GM23338 (cell line): ENCODE measurements around the gene ARHGAP10. TPM values are rescaled to one million over a fixed set of nuclear protein-coding genes. Genes with fewer than 3 reads are reported as not detected.

Source experiments
- ATAC-seq: fragments of 200-7000 bp; cut with Tn5 transposase; 3 replicates; pipeline ENCODE4 v1.9.1; 2020
- DNase-seq: peaks from one replicate; pipeline ENCODE4 v3.0.0-alpha.2; 2015; ENCODE audit warnings: low spot score
- H2AFZ ChIP-seq: fragments of 200-600 bp; sonication (generic); 2 replicates; pipeline ENCODE4 v1.8.0; 2016; ENCODE audit warnings: antibody characterized with exemption, mild to moderate bottlenecking, moderate library complexity
- H3F3A ChIP-seq: fragments of 200-600 bp; sonication (generic); replicated peaks from 2 replicates; pipeline ENCODE4 v1.8.0; 2017; ENCODE audit warnings: antibody characterized with exemption, mixed run types, low read depth
- H3K27ac ChIP-seq: fragments of 200-600 bp; sonication (generic); 2 replicates; pipeline ENCODE4 v1.6.1; 2016; ENCODE audit warnings: low read depth
- H3K27me3 ChIP-seq: fragments of 200-600 bp; sonication (generic); 2 replicates; pipeline ENCODE4 v1.8.0; 2016; ENCODE audit warnings: mild to moderate bottlenecking, mixed run types, moderate library complexity; ENCODE audit not compliant: insufficient read depth
- H3K36me3 ChIP-seq: fragments of 200-600 bp; sonication (generic); 2 replicates; pipeline ENCODE4 v1.8.0; 2016; ENCODE audit warnings: mild to moderate bottlenecking; ENCODE audit not compliant: insufficient read depth
- H3K4me1 ChIP-seq: fragments of 200-600 bp; sonication (generic); 2 replicates; pipeline ENCODE4 v1.8.0; 2016; ENCODE audit warnings: mild to moderate bottlenecking, moderate library complexity; ENCODE audit not compliant: insufficient read depth
- H3K4me2 ChIP-seq: fragments of 200-600 bp; sonication (generic); 2 replicates; pipeline ENCODE4 v1.7.1; 2017; ENCODE audit warnings: mixed run types
- H3K4me3 ChIP-seq: fragments of 200-600 bp; sonication (generic); 2 replicates; pipeline ENCODE4 v1.6.1; 2016; ENCODE audit warnings: mixed run types
- H3K79me2 ChIP-seq: fragments of 200-600 bp; sonication (generic); replicated peaks from 2 replicates; pipeline ENCODE4 v1.8.0; 2017; ENCODE audit warnings: mild to moderate bottlenecking; ENCODE audit not compliant: insufficient read depth
- H3K9me2 ChIP-seq: fragments of 200-600 bp; sonication (generic); 2 replicates; pipeline ENCODE4 v1.8.0; 2017; ENCODE audit not compliant: insufficient read depth
- H4K20me1 ChIP-seq: fragments of 200-600 bp; sonication (generic); replicated peaks from 2 replicates; pipeline ENCODE4 v1.8.0; 2017; ENCODE audit warnings: mild to moderate bottlenecking; ENCODE audit not compliant: insufficient read depth
- H3K27ac Mint-ChIP-seq: 2 replicates; pipeline ENCODE4 v1.8.0; 2020; ENCODE audit warnings: inconsistent platforms, mild to moderate bottlenecking, moderate library complexity, mixed read lengths
- H3K27me3 Mint-ChIP-seq: 3 replicates; pipeline ENCODE4 v1.8.0; 2022; ENCODE audit warnings: low read depth, mild to moderate bottlenecking, moderate library complexity, mixed read lengths, inconsistent platforms; ENCODE audit not compliant: insufficient read depth, poor library complexity
- H3K36me3 Mint-ChIP-seq: 3 replicates; pipeline ENCODE4 v1.8.0; 2021; ENCODE audit warnings: low read depth, mild to moderate bottlenecking, inconsistent platforms, moderate library complexity, mixed read lengths
- H3K4me1 Mint-ChIP-seq: 3 replicates; pipeline ENCODE4 v1.8.0; 2020; ENCODE audit warnings: mild to moderate bottlenecking, inconsistent platforms, mixed read lengths
- H3K4me3 Mint-ChIP-seq: 3 replicates; pipeline ENCODE4 v1.8.0; 2021; ENCODE audit warnings: moderate library complexity, mild to moderate bottlenecking, inconsistent platforms, mixed read lengths
- H3K9me3 Mint-ChIP-seq: 3 replicates; pipeline ENCODE4 v1.8.0; 2020; ENCODE audit warnings: moderate library complexity, mild to moderate bottlenecking, inconsistent platforms, mixed read lengths
- CREB1 ChIP-seq: fragments of 250-450 bp; sonication (Bioruptor Pico); IDR thresholded peaks from 2 replicates; pipeline ENCODE4 v1.5.0; 2020; ENCODE audit warnings: low read depth, mild to moderate bottlenecking, moderate library complexity
- EZH2 ChIP-seq: fragments of 200-600 bp; sonication (generic); IDR thresholded peaks from one replicate; pipeline ENCODE4 v1.8.0; 2017; ENCODE audit warnings: antibody characterized with exemption, mild to moderate bottlenecking, low read depth; ENCODE audit not compliant: unreplicated experiment
- EZH2phosphoT487 ChIP-seq: fragments of 200-600 bp; sonication (generic); IDR thresholded peaks from one replicate; pipeline ENCODE4 v1.8.1; 2018; ENCODE audit warnings: antibody characterized with exemption; ENCODE audit not compliant: unreplicated experiment
- JUNB ChIP-seq: IDR thresholded peaks from one replicate; pipeline ENCODE4 v1.6.1; 2016; ENCODE audit warnings: antibody characterized with exemption; ENCODE audit not compliant: unreplicated experiment
- NANOG ChIP-seq: IDR thresholded peaks from 2 replicates; pipeline ENCODE4 v1.6.1; 2016; ENCODE audit warnings: antibody characterized with exemption, borderline replicate concordance
- POLR2AphosphoS5 ChIP-seq: IDR thresholded peaks from 2 replicates; pipeline ENCODE4 v1.6.1; 2016; ENCODE audit warnings: antibody characterized with exemption, low read depth
- STAT1 ChIP-seq: IDR thresholded peaks from one replicate; pipeline ENCODE4 v1.6.1; 2016; ENCODE audit warnings: antibody characterized with exemption; ENCODE audit not compliant: unreplicated experiment
- ZNF114 ChIP-seq: fragments of 250-450 bp; sonication (Bioruptor Pico); IDR thresholded peaks from 2 replicates; pipeline ENCODE4 v1.5.0; 2020; ENCODE audit warnings: mild to moderate bottlenecking, moderate library complexity
- ZNF331 ChIP-seq: fragments of 250-450 bp; sonication (Bioruptor Pico); IDR thresholded peaks from 2 replicates; pipeline ENCODE4 v1.5.0; 2020; ENCODE audit warnings: low read depth, mild to moderate bottlenecking, moderate library complexity
- polyA plus RNA-seq: library from polyadenylated mRNA; unstranded; fragments of >200 nt; fragmentation: Nextera tagmentation; extraction: Ambion mirVana; gene quantifications from 2 replicates; pipeline ENCODE4 v1.2.1, GENCODE V29; 2016
- total RNA-seq: library from RNA; depleted of rRNA; stranded (reverse); fragments of >200 nt; shearing (Covaris generic); gene quantifications from 2 replicates; pipeline ENCODE4 v1.2.3, GENCODE V29; 2014
- TF ChIP-seq, protein P1 (sequence below): IDR thresholded peaks from one replicate; pipeline ENCODE4 v1.6.1; 2018; ENCODE audit warnings: antibody characterized with exemption; ENCODE audit not compliant: unreplicated experiment
- TF ChIP-seq, protein P2 (sequence below): IDR thresholded peaks from 2 replicates; pipeline ENCODE4 v1.6.1; 2016; ENCODE audit warnings: antibody characterized with exemption
- TF ChIP-seq, protein P3 (sequence below): fragments of 250-450 bp; sonication (Bioruptor Pico); IDR thresholded peaks from 2 replicates; pipeline ENCODE4 v1.5.0; 2020; ENCODE audit warnings: mild to moderate bottlenecking, moderate library complexity
- TF ChIP-seq, protein P4 (sequence below), 2 experiments: fragments of 200-600 bp in 1 of 2; sonication (generic) in 1 of 2; conservative IDR thresholded peaks; 2 replicates each; pipeline versions ENCODE4 v1.5.1 to v1.6.1; 2016 to 2017; ENCODE audit warnings: antibody characterized with exemption in 2 of 2, low read depth in 2 of 2, mild to moderate bottlenecking in 2 of 2, moderate library complexity in 1 of 2

The ARHGAP10 gene
- total and polyA plus RNA-seq, 2 experiments from 2014 or later = 5.1 to 6.3 TPM

DNA sequence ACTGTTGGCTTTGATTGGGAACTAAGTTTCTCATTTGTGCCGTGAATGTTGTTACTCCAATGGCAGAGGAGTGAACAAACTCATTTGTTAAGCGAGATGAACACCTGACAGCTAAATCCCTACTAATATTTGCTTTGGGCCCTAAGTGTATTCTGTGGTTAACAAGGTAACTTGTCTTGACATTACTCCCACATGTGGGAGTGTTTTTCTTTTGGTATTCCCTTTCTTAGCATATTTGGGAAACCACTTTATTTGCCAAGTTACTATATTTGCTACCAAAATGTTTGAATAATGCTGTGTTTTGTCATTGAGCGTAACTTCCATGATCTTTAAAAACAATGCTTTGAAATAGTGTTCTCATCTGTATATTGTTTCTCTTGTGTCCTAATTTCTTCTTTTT is 82.5 kb downstream of the ARHGAP10 start:
- H3K4me1 Mint-ChIP-seq = peaks cover 8% of the 10 kb centered on the region; the same call in 2 of the 3 replicates
- no peaks in the 10 kb centered on the region for H4K20me1 ChIP-seq
- H3K27me3 ChIP-seq = no peaks in the 10 kb centered on the region
- H3K9me2 ChIP-seq = no peaks in the 10 kb centered on the region
- H3K36me3 ChIP-seq = no peaks in the 10 kb centered on the region
- H3K4me1 ChIP-seq = no peaks in the 10 kb centered on the region
- H3K4me3 Mint-ChIP-seq = no peak overlapping the region
- no peaks in the 10 kb centered on the region for H3F3A ChIP-seq
- no peaks in the 10 kb centered on the region for H3K27me3 Mint-ChIP-seq
- no peak for DNase-seq
- H3K27ac ChIP-seq = no peak overlapping the region
- H3K27ac Mint-ChIP-seq = no peak overlapping the region
- no peak overlapping the region for H3K4me3 ChIP-seq
- no peak overlapping the region for H3K4me2 ChIP-seq
- no peak for ATAC-seq
- no peaks in the 10 kb centered on the region for H3K79me2 ChIP-seq
- H3K9me3 Mint-ChIP-seq = no peaks in the 10 kb centered on the region
- no peak overlapping the region for H2AFZ ChIP-seq
- H3K36me3 Mint-ChIP-seq = no peaks in the 10 kb centered on the region
- no peak for TF ChIP-seq ZNF114
- no peak for TF ChIP-seq EZH2phosphoT487
- no peak for TF ChIP-seq JUNB
- TF ChIP-seq, protein P1, sequence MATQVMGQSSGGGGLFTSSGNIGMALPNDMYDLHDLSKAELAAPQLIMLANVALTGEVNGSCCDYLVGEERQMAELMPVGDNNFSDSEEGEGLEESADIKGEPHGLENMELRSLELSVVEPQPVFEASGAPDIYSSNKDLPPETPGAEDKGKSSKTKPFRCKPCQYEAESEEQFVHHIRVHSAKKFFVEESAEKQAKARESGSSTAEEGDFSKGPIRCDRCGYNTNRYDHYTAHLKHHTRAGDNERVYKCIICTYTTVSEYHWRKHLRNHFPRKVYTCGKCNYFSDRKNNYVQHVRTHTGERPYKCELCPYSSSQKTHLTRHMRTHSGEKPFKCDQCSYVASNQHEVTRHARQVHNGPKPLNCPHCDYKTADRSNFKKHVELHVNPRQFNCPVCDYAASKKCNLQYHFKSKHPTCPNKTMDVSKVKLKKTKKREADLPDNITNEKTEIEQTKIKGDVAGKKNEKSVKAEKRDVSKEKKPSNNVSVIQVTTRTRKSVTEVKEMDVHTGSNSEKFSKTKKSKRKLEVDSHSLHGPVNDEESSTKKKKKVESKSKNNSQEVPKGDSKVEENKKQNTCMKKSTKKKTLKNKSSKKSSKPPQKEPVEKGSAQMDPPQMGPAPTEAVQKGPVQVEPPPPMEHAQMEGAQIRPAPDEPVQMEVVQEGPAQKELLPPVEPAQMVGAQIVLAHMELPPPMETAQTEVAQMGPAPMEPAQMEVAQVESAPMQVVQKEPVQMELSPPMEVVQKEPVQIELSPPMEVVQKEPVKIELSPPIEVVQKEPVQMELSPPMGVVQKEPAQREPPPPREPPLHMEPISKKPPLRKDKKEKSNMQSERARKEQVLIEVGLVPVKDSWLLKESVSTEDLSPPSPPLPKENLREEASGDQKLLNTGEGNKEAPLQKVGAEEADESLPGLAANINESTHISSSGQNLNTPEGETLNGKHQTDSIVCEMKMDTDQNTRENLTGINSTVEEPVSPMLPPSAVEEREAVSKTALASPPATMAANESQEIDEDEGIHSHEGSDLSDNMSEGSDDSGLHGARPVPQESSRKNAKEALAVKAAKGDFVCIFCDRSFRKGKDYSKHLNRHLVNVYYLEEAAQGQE = no peak
- no peak for TF ChIP-seq STAT1
- no peak for TF ChIP-seq ZNF331 (CRISPR knock-in tag)
- TF ChIP-seq CREB1 (CRISPR knock-in tag) = no peak
- TF ChIP-seq NANOG = no peak
- no peak for TF ChIP-seq POLR2AphosphoS5
- no peak for TF ChIP-seq EZH2
- TF ChIP-seq, protein P2, sequence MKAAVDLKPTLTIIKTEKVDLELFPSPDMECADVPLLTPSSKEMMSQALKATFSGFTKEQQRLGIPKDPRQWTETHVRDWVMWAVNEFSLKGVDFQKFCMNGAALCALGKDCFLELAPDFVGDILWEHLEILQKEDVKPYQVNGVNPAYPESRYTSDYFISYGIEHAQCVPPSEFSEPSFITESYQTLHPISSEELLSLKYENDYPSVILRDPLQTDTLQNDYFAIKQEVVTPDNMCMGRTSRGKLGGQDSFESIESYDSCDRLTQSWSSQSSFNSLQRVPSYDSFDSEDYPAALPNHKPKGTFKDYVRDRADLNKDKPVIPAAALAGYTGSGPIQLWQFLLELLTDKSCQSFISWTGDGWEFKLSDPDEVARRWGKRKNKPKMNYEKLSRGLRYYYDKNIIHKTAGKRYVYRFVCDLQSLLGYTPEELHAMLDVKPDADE = no peak
- TF ChIP-seq, protein P3, sequence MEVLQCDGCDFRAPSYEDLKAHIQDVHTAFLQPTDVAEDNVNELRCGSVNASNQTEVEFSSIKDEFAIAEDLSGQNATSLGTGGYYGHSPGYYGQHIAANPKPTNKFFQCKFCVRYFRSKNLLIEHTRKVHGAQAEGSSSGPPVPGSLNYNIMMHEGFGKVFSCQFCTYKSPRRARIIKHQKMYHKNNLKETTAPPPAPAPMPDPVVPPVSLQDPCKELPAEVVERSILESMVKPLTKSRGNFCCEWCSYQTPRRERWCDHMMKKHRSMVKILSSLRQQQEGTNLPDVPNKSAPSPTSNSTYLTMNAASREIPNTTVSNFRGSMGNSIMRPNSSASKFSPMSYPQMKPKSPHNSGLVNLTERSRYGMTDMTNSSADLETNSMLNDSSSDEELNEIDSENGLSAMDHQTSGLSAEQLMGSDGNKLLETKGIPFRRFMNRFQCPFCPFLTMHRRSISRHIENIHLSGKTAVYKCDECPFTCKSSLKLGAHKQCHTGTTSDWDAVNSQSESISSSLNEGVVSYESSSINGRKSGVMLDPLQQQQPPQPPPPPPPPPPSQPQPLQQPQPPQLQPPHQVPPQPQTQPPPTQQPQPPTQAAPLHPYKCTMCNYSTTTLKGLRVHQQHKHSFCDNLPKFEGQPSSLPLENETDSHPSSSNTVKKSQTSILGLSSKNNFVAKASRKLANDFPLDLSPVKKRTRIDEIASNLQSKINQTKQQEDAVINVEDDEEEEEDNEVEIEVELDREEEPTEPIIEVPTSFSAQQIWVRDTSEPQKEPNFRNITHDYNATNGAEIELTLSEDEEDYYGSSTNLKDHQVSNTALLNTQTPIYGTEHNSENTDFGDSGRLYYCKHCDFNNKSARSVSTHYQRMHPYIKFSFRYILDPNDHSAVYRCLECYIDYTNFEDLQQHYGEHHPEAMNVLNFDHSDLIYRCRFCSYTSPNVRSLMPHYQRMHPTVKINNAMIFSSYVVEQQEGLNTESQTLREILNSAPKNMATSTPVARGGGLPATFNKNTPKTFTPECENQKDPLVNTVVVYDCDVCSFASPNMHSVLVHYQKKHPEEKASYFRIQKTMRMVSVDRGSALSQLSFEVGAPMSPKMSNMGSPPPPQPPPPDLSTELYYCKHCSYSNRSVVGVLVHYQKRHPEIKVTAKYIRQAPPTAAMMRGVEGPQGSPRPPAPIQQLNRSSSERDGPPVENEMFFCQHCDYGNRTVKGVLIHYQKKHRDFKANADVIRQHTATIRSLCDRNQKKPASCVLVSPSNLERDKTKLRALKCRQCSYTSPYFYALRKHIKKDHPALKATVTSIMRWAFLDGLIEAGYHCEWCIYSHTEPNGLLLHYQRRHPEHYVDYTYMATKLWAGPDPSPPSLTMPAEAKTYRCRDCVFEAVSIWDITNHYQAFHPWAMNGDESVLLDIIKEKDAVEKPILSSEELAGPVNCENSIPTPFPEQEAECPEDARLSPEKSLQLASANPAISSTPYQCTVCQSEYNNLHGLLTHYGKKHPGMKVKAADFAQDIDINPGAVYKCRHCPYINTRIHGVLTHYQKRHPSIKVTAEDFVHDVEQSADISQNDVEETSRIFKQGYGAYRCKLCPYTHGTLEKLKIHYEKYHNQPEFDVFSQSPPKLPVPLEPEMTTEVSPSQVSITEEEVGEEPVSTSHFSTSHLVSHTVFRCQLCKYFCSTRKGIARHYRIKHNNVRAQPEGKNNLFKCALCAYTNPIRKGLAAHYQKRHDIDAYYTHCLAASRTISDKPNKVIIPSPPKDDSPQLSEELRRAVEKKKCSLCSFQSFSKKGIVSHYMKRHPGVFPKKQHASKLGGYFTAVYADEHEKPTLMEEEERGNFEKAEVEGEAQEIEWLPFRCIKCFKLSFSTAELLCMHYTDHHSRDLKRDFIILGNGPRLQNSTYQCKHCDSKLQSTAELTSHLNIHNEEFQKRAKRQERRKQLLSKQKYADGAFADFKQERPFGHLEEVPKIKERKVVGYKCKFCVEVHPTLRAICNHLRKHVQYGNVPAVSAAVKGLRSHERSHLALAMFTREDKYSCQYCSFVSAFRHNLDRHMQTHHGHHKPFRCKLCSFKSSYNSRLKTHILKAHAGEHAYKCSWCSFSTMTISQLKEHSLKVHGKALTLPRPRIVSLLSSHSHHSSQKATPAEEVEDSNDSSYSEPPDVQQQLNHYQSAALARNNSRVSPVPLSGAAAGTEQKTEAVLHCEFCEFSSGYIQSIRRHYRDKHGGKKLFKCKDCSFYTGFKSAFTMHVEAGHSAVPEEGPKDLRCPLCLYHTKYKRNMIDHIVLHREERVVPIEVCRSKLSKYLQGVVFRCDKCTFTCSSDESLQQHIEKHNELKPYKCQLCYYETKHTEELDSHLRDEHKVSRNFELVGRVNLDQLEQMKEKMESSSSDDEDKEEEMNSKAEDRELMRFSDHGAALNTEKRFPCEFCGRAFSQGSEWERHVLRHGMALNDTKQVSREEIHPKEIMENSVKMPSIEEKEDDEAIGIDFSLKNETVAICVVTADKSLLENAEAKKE = no peak
- TF ChIP-seq, protein P4, sequence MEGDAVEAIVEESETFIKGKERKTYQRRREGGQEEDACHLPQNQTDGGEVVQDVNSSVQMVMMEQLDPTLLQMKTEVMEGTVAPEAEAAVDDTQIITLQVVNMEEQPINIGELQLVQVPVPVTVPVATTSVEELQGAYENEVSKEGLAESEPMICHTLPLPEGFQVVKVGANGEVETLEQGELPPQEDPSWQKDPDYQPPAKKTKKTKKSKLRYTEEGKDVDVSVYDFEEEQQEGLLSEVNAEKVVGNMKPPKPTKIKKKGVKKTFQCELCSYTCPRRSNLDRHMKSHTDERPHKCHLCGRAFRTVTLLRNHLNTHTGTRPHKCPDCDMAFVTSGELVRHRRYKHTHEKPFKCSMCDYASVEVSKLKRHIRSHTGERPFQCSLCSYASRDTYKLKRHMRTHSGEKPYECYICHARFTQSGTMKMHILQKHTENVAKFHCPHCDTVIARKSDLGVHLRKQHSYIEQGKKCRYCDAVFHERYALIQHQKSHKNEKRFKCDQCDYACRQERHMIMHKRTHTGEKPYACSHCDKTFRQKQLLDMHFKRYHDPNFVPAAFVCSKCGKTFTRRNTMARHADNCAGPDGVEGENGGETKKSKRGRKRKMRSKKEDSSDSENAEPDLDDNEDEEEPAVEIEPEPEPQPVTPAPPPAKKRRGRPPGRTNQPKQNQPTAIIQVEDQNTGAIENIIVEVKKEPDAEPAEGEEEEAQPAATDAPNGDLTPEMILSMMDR (conservative IDR thresholded peaks at IDR 0.05; ENCODE audit: low read depth in 2 of 2) = no peak
